GM12875 (cell line): Measurements from ENCODE around the gene LEMD2.

Experiments used
- H3K4me3 ChIP-seq: one replicate; pipeline ENCODE4 v1.5.1; 2011; ENCODE audit warnings: low read depth, low read length, control low read depth
- CTCF ChIP-seq: IDR thresholded peaks from 2 replicates; pipeline ENCODE4 v1.5.1; 2011; ENCODE audit warnings: low read depth, mild to moderate bottlenecking, control low read depth, inconsistent platforms, low read length, moderate library complexity, borderline replicate concordance; ENCODE audit not compliant: insufficient read depth

Gene LEMD2

DNA sequence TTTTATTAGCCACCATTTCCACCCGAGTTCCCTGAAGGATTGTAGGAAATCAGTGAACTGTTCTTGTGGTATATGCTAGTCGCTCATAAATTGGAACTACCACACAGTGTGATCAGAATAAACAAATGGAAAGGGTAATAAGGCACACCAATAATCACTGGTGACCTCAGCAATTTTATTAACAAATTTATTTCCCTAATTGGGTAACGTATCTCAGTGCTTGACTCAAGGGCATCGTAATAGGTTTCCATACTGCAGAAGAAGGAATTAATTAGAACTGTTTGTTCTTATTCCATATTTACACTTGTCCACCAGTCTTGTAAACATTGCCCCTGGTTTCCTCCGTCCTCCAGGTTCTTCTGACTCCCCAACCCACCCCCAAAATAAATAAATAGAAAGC lies 67.4 kb downstream of the LEMD2 start:
- TF ChIP-seq CTCF = no peak
- no peak overlapping the region for H3K4me3 ChIP-seq
